HPDE6-E6E7 (cell line): ENCODE data around the gene GID8.
A peak's percentile ranks its signal among the peaks of the same experiment; 100 is the strongest.

Experiments used
- DNase-seq: peaks from one replicate; pipeline ENCODE4 v3.0.0; 2011; ENCODE audit warnings: missing footprints; ENCODE audit errors: extremely low spot score

Gene GID8

DNA sequence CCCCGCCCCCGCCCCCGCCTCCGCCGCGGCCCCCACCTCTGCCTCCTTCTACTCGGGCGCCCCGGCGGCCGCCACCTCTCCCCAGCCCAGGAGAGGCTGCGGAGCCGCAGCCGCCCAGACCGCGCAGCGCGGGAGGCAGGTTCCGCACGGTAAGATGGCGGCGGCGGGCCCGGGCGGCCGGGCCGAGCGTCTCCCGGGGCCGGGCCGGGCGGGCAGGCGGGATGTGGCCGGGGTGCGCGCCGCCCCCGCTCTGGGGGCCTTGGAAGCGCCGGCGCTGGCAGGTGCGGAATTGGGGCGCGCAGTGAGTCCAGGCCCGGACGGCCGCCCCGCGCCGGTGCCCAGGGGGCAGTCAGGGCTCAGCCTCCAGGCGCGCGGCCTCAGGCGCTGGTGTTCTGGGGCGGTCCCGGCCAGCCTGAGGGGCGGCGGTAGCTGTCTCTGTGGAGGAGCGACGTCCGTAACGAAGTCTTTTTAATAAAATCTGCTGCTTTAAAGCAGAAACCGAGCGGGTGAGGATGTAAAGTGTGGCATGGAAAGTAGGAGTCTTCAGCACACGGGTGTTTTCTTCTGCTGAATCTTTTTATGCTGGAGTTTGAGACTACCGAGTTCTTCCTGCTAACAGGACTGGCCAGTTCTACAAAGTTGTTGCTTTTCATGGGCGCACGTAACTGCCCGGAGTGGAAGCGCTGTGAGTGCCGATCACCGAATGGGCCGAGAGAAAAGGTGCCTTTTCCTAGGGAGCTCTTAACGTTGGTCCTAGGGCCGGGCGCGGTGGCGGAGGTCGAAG, at the start of gene GID8:
GID8 (plus strand) TSS at position 43 of the 784 bp plus-strand sequence. CDS start 3,356 bp downstream, outside the sequence.
- DNase-seq: peak; percentile 66

DNA sequence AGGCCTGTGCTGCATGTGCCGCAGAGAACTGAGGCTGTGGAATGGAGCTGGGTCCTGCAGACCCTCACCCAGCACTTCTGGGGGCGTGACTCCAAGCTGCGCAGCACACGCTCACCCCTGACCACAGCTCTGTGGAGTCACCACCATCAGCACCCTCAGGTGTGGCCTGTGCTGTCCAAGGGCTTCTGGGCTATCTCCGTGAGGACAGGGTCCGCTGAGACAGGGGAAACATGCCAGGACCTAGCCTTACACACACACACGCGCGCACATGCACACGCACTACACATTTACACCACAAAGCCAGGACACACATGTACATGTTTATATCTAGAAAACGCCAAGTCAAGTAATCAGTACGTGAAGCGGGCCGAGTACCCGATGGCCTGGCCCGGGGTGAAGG, 49.5 kb upstream of the GID8 start:
- no peak for DNase-seq

DNA sequence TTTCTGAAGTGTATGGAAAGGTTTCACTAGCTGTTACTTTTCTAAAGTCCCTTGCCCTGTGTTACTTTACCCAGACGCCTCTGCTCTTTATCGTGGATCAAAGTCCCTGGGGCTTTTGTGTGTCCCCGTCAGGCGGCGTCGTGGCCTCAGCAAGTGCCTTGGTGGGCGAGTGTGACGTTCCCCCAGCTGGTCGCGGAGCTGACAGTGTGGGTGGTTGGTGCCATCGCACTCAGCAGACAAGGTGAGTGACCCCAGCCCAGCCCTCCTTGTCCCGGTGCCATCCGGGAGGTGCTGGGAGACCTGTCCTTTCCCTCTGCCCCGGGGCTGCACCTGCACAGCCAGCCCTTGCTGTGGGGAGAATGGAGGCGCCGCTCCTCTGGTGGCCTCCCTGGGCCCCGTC, 49.0 kb upstream of the GID8 start:
- no peak for DNase-seq

DNA sequence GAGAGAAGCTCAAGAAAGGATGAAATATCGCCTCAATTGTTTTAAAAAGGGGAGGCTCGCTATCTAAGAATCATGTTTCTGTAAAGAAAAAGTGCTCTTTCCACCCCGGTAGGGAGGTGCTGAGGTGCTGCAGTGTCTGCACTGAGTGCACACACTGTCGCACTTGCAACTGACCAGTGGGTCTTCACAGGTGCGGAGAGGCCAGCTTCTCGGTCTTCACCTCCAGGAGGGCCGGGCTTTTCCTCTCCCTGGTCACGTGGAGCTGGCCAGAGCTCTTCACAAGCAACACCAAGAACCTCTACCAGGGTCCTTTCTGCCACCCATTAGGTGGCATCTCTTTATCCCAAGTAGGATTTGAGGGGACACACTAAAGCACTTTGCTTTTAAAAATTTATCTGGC, 48.5 kb upstream of the GID8 start:
- no peak for DNase-seq

DNA sequence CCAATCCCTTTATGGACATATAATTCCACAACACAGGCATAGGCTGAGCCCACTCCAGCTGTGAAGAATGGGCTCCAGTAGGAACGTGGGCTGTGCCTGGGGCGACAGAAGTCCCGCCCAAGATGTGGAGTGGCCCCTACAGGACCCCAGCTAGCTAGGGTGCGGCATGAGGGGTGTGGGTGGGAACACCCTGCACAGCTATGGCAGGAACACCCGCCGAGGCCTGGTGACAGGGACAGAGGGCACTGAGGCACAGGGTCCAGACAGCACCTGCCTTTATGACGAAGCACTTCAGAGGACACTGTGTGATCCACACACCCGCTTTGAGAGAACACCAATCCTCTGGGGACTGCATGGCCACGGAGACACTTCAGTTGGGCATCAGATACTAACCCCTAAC, 48.1 kb upstream of the GID8 start:
- DNase-seq: no peak

DNA sequence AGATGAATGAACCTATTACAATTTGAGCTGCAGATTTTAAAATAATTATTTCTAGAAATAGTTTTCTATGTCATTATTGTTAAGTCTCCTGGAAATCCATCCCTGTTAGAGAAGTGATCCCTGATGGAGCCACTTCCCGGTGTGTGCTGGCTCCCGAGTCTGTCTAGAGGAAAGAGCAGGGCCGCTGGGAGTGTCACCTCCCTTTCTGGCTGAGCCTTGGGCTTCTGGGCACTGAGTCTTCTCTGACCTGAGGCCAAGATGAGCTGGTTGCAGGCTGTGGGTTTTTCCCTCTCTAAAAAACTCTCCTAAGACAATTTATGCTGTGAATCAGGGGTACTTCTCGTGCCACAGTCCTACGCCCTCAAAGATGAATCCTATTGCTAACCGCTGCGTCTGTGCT, 47.5 kb upstream of the GID8 start:
- DNase-seq: no peak

DNA sequence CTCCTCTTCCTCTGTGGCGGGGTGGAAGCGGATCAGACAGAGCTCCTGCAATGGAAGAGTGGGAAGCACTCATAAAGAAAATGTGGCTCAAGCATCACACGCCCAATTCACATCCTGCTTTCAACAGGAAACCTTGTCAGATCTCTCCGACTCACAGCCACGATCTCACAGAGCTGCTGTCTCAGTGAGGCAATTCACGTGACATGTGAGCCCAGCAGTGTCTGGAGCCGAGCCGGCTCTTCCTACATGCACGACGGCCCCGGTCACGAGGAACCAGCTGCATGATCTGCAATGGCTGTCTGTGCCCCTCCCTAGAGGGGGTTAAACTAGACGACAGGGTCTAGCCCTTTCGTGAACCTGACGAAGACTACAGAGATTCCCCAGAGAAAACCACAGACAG, 46.8 kb upstream of the GID8 start:
- no peak for DNase-seq

DNA sequence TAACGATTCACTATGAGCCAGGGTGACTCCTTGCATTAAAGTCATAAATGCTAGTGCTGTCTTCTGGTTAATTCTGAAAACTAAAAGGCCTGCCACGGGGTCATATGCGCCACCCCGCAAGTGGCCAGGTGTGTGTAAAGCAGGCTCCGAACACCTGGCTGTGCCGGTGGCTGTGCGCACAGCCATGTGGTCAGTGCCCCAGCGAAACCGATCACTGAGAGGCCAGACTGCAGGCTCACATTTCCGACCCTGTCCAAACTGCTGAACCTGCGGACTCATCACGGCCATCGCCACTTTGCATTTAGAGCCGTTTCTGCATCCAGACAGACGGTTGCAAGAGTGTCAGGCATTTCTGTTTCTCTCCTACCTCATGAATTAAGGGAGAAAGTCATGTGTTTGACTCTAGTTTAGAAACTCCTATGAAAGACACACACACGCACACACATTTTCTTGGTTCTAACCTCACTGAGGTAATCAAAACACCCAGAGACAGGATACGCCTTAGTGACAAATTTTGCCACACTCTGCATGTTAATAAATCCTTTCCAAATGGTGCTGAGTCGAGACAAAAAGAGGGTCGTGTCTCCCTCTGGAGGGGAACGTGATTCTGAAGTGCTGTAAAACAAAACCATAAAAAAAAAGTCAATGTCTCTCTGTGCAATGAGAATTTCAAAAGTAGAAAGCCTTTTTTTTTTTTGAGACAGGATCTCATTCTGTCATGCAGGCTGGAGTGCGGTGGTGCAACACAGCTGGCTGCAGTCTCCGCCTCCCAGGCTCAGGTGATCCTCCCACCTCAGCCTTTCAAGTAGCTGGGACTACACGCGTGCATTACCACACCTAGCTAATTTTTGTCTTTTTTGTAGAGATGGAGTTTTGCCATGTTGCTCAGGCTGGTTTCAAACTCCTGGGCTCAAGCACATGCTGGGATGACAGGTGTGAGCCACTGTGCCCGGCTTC, 45.3 kb upstream of the GID8 start:
- no peak for DNase-seq

DNA sequence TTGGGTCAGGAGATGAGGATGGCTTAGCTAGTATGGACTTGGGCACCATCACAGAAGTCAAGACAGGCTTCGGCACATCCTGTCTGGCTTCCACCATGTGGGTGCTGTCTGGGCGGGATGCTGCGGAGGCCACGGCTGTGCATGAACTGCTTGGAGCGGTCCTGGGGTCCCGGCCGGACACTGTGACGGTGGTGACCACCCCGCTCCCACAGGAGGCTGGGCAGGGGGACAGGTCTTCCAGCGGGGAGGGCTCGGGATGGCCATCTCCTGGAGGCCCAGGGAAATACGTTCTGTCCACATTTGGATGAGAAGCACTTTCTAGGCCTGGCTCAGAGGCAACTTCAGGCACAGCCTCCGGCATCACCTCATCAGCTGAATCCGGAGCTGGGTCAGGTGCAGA, 44.2 kb upstream of the GID8 start:
- no peak for DNase-seq

DNA sequence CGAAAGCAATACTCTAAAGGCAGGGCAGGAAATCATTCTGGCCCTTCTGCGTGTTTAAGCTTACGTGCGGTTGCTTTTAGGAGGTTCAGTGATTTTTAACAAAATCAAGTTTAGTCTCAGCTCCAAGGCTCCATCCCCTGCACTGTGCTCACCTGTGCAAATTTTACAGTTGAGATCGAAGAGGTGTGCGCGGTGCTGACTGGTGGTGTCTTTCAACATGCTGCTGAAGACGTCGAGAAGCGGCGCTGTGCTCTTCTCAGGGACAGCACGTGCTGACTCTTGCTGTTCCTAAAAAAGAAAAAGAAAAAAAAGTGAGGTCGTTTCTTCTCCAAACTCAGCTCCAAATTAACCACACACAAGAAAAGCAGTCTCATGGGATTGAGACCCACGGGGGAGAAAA, 43.7 kb upstream of the GID8 start:
- DNase-seq: no peak

DNA sequence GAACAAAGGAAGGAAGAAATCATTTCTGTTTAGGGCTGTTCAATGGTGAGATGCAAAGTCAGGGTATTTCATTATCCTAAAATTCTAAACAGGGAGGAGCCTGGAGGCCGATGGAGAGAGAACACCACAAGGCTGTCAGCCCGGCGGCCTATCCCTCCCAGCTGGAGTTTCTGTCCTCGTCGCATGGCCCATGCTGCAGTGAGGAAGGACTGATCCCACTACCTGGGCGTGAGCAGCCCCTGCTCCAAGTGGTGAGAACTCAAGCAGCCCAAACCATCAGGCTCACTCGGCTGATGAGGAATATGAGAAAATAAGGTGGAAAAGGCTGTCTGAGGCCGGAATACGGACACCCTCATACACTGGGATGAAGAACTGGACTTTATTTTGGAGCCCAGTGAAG, 42.4 kb upstream of the GID8 start:
- DNase-seq: no peak

DNA sequence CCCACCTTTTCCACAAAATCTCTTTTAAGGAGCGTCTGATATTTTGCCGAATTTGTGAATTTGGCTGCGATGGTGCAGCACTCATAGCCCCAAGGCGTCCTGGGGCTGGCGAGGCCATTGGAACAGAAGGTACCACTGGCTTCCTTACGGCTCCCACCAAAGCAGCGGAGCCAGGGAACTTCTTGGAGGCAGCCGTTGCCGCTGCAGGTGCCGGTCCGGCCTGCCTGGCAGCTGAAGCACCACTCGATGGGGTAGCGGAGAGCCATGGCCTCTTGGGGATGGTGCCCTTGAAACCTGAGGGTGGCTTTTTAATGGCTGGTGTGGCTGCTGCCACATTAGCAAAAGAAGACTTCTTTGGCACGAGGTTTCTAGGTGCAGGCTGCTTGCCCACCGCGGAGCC, 41.4 kb upstream of the GID8 start:
- DNase-seq: no peak

DNA sequence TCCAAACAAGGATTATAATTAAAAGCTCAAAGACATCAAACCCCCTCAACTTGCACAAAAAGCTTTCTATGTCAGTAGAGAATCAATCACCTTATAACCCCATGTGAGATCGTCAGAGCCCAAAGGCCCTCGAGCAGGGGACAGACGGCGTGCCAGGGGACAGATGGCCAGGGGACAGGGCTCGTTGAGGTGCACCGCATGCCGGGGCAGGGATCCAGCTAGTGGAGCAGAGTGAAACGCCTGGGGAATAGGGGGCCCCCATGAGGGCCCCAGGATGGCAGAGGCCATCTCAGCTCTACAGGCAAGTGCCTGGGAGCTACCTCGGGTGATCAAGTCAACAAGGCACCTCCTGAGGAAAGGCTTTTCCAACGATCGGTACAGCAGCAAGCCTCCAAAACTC, 40.3 kb upstream of the GID8 start:
- no peak for DNase-seq

DNA sequence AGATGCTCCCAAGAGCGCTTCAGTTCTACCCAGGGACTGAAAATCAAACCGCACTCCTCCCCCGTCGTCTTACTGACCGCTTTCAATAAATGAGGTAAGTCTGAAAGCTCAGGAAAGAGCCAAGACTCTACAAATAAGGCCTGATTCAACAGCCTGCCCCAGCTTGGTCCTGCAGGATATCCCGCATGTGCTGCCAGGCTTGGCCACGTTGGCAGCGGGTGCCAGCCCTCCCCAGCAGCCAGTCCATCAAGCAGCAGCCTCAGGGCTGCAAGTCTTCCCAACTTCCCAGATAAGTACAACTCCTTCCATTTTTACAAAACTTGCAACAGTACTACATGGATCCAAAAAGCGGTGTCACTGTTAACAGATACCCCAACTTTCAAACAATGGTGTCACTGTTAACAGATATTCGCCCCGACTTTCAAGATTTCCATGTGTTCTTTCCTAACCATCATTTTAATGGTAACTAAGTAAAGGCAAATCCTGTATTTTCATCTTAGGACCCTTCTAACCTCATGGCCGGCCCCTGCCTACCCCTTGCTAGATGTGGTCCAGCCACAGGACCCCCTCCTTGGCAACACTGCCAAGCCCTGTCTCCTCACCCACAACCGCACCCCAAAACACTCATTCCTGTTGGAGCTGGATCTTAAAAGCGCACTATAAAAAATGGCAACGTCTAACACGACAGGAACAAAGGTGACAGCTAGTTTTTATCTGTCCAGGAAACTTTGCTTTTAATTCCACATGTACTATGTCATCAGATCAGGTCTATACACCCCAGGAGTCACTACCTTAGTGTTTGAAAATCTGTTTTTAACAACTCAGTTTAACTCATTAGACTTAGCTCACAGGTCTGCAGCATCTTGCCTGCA, 39.6 kb upstream of the GID8 start:
- no peak for DNase-seq

DNA sequence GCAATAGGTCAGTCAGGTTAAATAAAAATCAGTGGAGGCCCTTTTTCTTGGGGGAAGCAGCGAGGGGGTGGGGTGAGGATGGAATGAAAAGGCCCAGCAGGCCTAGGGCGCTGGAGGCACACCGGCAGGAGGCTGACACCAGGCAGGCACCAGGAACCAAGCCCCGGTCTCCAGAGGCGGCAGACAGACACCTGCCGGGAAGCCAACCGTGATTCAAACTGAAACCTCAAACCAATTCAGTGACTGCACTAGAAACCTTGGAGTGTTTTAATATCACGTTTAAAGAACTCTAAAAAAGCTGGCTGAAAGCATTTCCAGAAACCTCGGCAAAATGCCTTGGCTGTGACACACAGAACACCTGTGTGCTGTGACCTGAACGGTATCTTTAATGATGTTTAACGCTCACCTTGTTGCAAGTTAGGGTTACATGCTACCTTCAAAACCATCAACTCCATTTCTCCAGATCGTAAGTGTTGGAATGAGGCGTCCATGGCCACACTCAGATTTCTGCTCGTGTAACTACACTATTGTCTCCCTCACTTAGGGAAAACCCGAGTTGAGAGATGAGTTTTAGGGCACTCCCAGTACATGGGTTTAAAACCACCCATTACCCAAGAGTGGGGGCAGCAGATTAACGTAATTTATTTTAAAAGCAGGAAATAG, 38.8 kb upstream of the GID8 start:
- DNase-seq: no peak

DNA sequence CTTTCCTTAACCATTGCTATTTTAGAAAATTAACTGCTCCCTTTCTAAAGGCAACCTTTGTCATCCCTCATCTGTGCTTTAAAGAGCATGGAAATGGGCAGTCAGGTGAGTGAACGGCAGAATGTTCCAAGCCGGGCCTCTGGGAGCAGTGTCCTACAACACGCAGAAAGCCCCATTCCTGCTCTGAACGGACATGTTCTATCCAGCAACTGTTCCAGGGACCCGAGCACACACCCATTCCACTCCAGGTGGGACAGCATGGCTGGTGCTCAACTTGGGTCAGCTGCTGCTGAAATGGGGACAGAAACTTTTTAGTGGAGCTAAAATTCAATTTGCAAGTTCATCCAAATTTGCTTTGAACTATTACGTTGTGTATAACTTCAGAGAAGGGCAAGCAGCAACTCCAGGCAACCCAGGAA, 38.3 kb upstream of the GID8 start:
- peak; percentile 83 for DNase-seq

DNA sequence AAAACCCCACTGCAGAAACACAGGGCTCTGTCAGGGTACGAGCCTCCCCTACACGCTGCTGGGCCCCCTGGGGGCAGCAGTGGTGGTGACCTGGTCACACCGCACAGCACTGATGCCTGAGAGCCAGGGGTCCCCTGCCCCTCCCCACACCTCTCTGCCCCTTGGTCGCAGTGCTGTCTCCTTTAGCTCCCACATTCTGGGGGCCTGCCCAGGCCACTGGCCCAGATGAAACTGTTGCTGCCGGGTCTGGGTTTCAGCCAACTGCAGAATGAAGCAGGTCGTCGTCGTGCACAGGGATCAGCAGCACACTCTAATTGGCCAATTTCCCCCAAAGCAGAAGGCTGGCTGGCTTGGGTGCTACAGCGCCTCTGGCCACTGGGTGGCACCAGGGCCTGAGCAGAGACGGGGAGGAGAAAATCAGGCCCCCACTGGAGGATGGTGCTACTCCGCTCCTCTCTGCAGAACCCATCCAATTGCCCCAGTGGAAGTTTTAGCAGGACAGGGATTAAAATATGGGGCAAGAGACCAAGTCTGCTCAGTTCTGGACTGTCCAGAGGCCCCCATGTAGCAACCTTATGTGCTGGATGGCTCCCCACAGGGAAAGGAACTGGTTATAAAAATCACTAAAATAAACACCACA, 37.8 kb upstream of the GID8 start:
- peak; percentile 99 for DNase-seq

DNA sequence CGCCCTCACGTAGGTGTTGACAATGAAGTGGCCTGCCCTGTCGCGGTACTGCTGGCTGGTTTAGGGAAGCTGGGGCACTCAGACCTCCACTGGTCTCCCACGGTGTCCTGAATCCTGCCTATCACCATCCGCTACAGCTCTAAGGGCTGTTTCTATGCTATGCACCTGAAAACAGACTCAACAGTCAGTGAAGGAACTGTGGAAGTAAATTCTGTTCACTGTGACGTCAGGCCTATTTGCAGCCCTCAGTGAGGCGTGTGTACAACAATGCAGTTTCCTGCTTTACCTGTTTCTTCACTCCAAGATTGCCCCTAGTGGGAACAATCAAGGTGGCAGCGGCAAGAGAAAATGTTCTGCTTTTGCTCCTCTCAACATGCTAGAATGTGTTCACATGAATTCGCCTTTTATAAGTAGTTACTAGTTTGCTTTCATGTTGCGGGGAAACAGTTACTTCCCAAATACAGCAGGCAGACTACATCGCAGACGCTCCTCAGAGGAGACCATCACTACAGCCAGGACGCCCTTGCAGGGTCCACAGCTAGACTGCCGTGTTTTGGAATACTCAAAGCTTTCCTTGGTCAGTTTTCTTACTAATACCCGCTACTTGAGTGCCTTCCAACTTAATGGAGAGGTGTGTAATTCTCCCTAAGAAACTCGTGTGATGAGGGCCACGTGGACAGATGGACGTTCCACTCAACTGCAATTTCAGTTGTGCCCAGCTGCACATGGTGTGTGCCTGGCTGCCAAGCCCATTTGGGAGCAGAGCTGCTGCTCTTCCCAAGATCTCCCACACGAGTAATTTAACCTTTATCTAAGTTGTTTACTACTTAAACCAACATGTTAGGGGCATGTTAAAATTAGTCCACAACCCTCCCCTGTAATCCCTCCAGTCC, 37.0 kb upstream of the GID8 start:
- peak; percentile 100 for DNase-seq

DNA sequence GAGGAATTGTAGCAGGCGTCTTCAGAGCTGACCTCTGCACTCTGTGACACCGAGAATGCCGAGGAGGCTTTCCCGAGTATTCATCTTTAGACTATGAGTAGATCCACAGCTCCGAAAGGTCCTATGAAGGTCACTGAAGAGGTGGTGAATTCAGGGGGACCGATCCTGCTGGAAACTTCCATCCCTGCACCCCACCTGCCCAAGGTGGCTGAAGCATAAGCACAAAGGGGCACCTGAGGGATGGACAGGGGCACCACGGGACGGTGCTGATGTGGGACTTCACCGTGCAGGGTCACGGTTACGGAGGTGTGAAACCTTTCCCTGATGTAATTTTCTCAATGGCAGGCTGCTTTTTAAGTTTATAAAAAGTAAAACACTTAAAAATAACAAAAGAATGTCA, 36.1 kb upstream of the GID8 start:
- no peak for DNase-seq
